GM19023 (cell line): ENCODE results near the gene SYNPO2.
"Not testable (repeated sequence)": the region's sequence is repeated elsewhere in the genome, so short reads cannot be mapped to it uniquely, and the experiment has no call there.

ENCODE experiments used
- ATAC-seq: cut with Tn5 transposase; IDR thresholded peaks from one replicate; pipeline ENCODE4 v1.9.1; 2021; ENCODE audit warnings: mild to moderate bottlenecking, moderate library complexity; ENCODE audit not compliant: unreplicated experiment

Gene SYNPO2

DNA sequence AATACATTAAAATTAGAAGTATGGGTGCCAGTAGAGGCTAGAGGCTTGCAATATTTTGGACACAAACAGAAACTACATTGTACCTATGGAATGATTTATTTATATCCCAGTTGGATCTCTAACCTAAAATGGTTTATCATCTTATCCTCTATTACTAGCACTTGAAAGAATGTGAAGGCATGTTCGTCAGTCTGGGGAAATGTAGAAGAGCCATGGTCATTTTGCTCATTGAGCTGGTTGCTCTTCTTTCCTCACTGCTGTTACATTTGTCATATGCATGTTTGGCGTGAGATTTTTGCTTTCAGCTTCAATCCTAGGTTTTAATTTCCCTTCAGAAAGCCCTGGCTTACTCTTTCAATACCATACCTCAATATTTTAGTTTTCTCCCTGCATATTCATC is 164.6 kb downstream of the SYNPO2 start:
- no peak for ATAC-seq

DNA sequence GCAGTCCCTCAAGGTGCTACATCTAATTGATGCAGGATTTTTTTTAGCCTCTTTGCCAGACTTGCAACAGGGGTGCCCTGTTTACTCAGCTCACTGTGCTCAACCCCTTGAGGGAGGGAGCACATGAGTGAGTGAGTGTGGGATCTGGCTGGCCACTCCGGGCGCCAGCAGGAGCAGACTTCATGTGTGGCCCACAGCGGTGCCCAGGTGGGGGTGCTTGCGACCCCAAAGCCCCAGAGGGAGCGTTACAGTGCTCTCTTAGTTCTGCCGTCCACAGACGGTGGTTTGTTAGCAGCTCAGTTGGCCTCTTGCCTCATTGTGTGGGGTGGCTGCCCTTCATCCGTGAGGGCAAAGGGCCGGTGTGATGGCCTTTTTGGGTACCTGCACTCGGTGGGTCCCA is 165.3 kb downstream of the SYNPO2 start:
- no peak for ATAC-seq

DNA sequence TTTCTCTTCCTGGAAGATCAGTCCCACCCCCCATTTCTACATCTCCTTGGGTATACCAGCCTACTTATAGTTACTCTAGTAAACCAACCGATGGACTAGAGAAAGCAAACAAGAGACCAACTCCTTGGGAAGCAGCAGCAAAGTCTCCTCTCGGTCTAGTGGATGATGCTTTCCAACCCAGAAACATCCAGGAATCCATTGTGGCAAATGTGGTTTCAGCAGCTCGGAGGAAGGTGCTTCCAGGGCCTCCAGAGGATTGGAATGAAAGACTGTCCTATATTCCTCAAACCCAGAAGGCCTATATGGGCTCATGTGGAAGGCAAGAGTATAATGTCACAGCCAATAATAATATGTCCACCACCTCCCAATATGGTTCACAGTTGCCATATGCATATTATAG is 168.8 kb downstream of the SYNPO2 start:
- ATAC-seq: no peak

DNA sequence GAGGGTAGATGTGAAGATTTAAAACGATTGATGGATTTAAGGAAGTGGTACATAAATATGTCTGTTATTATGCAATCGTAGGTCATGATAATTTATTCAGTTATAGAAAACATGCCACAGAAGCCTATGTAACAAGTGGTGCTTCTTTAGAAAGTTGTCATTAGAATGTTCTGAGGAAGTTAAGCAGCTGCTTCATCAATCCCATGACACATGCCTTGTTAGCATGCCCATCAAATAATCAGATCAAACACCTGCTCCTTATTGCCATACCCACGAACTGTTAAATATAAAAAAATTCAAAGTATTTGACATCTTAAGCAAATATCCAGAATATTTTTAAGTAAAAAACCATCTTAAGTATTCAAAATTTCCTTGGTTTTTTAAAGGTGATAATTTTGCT is 170.6 kb downstream of the SYNPO2 start:
- ATAC-seq: no peak

DNA sequence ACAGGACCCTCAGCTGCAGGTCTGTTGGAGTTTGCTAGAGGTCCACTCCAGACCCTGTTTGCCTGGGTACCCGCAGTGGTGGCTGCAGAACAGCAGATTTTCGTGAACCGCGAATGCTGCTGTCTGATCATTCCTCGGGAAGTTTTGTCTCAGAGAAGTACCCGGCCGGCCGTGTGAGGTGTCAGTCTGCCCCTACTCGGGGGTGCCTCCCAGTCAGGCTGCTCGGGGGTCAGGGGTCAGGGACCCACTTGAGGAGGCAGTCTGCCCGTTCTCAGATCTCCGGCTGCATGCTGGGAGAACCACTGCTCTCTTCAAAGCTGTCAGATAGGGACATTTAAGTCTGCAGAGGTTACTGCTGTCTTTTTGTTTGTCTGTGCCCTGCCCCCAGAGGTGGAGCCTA is 178.5 kb downstream of the SYNPO2 start:
- ATAC-seq: not testable (repeated sequence)

DNA sequence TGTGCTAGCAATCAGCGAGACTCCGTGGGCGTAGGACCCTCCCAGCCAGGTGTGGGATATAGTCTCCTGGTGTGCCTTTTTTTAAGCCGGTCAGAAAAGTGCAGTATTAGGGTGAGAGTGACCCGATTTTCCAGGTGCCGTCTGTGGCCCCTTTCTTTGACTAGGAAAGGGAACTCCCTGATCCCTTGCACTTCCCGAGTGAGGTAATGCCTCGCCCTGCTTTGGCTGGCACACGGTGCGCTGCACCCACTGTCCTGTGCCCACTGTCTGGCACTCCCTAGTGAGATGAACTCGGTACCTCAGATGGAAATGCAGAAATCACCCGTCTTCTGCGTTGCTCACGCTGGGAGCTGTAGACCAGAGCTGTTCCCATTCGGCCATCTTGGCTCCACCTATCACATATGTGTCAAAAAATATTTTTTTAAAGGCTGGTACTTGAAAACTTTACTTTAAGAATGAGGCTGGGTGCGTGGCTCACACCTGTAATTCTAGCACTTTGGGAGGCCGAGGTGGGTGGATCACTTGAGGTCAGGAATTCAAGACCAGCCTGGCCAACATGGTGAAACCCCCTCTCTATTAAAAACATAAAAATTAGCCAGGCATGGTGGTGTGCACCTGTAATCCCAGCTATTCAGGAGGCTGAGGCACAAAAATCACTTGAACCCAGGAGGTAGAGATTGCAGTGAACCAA is 179.2 kb downstream of the SYNPO2 start:
- ATAC-seq: not testable (repeated sequence)

DNA sequence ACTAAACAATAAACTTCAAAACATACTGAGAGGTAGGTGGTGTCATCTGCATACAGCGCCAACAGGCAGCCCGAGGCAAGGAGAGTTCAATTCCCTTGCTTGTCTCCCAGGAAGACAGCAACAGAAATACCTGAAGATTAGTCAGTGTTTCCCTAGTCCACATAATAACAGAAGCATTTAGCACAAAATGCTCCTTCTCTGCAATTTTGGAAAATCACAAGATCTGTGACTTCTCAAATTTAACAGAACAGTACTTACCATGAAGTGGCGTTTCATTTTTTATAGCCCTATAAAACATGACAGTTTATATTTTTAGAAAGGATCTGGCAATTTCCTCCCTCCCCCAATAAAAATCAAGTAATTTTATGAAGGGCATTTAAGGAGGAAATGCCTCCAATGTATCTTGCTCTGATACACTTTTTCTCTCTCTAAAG is 179.9 kb downstream of the SYNPO2 start:
- no peak for ATAC-seq

DNA sequence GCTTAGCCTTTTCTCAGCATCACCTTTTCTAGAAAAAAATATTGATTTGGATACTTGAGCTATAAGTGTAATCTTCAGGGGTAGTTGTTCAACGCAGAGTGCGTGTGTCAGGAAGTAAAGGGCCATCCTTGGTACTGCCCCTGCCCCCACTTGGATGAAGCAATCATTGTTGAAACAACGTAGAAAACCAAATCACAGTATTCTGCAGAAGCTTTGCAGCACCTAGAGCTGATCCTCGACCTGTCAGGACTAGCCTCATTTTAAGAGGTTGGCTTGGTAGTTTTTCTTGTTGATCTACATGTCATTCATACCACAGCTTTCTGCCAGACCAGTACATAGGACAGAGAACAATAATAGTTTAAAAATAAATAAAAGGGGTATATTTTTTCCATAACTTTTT is 181.6 kb downstream of the SYNPO2 start:
- no peak for ATAC-seq

DNA sequence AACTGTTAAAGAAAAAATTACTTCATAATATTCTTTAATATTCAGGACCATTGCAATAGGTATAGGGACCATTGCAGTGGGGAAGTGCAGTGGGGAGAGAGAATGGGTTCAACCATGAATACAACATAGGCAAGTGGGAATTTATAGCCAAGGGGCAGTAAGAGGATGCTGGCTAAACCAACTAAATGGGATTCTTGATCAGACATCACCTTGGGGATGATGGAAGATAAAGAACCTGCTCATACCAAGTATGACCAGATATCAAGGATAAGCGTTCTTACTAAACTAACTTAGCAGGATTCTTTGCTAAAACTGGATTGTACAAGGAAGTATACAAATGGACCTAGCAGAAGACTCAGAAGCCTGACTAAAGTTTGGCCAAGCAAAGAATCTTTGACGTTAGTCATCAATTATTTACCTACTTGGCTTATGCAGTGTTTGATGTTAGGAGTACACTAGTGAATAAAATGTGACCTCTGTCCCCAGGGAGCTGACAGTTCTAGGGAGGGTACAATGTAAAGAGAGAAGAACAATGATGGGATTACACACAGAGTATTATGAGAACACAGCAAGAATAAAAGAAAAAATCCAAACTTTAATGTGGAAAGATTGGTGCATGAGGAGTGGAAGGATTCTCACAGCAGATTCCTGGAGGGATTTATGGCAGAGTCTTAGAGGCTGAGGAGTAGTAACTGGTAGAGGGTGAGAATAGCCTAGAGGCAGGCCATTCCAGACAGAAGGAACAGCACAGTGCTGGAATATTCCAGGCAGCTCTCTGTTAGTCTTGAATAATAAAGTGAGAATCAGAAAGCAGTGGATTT is 192.3 kb downstream of the SYNPO2 start:
- ATAC-seq: no peak

DNA sequence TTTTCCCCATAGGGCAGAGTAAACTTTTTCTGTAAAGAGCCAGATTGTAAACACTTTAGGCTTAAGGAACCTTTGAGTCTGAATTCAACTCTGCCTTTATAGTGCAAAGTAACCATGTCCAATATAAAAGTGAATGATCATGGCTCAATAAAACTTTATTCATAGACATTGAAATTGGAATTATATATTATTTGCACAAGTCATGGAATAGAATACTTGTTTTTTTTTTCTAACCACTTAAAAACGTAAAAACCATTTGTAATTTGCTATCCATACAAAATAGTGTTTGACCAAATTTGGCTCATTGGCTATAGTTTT is 192.8 kb downstream of the SYNPO2 start:
- ATAC-seq: no peak

DNA sequence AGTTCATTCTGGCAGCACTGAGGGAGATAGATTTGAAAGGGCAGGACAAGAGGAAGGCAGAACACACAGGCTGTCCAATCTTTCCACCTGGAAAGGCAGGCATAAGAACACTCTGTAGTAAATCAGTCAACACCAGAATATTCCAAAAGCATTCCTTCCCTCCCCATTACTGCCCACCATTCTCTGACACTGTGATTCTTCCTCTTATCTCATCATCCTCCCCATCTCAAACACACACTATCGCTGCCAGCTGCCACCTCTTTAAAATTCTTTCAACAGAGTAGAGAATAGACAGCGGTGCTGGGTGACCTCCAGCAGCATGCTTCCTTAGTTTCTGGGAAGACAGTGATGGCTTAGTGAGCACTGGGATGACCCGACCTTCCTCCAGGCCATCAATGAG is 193.3 kb downstream of the SYNPO2 start:
- ATAC-seq: no peak

DNA sequence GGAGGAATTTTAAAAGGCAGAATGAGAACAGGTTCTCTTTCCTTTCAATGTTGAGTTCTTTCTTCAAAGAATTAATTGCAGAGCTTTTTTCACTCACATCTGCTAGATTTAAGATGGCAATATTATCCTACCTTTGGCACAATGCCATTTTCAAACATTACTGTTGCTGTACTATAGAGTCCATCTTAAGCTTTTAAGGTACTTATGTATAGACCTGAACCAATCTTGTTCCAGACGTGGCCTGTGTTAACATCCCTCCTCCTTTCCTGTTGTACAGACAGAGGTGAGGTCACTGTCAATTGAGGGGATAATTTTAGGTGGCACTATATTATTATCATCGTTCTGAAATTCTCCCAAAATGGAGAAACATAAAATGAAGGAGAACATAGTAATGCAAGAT is 194.0 kb downstream of the SYNPO2 start:
- ATAC-seq: no peak

DNA sequence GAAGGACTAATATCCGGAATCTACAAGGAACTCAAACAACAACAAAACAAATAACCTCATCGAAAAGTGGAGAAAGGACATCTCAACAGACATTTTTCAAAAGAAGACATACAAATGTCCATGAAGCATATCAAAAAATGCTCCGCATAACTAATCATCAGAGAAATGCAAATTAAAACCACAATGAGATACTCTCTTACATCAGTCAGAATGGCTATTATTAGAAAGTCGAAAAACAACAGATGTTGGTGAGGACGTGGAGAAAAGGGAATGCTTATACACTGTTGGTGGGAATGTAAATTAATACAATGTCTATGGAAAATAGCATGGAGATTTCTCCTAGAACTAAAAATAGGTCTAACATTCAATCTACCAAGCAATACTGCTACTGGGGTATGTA is 195.9 kb downstream of the SYNPO2 start:
- ATAC-seq: no peak

DNA sequence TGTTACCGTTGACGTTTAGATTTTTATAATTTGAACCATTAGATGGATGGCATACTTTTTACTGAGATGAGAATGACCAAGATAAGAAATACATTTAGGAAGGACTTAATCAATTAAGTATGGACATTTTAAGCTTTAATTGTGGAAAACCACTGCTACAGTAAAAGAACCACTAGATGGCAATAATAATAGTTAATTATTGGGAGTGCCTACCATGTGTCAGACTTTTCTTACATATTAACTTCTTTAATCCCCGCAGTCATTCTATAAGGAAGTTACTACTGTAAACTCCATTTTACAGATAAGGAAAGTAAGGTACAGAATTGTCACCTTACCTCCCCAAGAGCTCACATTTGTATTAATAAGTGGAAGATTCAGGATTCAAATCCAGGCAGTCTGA is 198.5 kb downstream of the SYNPO2 start:
- ATAC-seq: no peak

DNA sequence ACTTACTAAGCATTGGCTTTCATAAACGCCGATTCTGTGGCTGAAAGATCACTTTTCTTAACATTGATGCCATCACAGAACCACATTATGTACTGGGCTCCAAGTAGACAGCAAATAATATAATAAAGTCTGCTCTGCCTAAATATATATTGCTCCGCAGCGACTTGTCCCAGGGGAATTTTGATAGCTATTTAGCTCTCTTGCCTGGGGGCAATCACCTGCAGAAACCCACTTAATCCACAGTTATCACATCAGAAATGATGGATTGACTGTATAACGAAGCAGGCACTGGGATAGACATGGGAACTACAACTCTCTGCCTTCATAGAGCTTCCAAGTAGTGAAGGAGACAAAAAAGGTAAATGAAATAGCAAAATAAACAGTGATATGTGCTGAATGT is 199.0 kb downstream of the SYNPO2 start:
- ATAC-seq: no peak

DNA sequence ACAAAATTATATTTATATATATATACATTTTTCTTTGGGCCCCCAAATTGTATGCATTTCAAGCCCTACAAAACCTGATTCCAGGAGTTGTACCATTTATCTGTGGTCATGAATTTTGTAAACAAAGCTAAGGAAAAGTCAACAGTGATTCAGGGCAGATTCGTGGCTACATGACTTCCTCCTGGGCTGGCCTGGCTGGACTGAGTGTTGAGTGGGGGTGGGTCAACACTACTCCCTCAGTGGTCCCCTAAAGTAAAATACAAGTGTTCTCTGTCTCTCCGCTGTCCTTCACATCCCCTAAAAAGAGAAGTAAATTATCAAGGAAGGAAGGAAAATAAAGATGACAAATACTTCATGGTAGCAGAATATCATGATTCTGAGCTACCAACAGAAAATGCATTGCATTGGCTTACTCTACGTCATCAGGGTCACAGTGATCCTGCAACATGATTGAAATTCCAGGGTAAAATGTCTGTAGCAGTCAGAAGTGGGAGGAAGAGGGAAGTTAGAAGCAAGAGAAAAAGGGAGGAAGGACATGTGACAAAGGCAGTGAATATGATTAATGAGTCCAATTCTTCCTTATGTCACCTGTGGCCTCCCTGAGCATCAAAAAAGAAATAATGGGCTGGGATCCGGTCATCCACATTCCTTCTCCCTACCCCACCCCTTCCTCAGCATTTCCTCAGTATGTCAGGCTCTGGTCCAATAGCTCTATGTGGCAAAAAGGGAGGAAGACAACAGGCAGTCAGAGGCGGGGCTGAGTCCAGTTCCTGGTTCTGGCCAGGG is 204.6 kb downstream of the SYNPO2 start:
- no peak for ATAC-seq

DNA sequence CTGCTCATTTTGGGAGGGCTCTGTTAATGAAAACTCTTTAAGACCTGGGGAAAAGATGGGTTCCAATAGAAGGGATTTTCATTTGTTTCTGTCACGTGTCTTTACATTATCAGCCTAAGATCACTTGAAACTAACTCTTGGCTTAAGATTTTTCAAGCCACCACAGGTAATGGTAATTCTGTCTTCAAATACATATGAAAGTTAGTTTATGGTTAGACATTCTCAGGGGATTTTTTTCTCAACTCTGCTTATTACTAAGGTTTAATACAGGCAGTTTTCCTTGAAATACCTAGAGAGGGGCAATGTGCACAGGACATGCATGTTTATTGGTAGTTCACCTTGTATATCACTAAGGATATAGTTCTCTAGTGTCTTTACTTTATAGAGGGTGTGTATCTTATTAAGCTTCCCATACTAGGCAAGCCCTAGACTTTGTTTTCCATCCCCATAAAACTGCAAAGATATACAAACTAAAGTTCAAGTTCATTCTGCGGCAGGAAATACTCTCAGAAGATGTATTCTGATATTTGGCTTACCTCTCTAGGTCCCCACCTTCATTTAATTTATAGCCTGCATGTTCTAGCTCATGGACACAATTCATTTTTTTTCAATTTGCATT is 208.7 kb downstream of the SYNPO2 start:
- ATAC-seq: no peak

DNA sequence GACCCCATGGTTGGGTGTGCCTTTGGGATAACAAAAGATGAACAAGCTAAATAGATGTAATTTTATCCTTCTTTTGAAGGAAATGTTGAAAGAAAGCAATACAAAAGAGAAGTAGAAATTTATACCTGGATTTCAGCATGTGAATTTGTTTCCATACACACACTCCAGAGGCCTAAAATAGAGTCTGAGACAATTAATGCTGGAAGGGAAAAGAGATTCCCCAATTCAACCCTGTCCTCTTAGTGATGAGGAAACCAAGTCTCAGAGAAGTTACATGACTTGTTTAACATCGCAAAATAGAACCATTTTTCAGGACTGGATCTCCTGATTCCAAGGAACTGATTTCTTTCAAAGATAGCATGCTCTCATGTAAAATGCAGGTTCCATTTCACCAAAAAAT is 209.7 kb downstream of the SYNPO2 start:
- ATAC-seq: no peak

DNA sequence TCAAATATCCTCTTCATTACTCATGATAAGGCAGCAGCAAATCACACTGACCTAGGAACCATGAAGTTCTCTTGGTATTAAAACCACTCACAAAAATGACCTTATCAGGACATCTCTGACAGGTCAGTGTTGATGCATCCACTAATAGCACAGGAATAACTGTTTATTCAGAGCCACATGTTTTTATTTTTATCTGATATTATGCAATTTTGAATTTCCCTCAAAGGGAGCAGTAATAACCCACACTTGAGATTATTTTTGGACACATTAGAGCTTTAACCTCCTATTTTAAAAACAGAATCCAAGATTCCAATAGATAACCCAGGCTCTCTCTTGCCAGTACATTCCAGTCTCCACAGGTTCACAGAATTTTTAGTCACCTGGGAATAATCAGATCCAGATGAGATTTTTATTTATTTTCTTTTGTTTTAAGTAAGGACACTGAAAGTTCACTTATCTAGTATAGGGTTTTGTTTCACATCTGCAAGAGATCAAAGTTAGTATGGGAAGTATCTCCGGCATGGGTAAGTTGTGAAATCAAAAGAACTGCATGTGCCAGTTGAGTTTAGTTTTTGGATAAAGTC is 210.7 kb downstream of the SYNPO2 start:
- ATAC-seq: no peak

DNA sequence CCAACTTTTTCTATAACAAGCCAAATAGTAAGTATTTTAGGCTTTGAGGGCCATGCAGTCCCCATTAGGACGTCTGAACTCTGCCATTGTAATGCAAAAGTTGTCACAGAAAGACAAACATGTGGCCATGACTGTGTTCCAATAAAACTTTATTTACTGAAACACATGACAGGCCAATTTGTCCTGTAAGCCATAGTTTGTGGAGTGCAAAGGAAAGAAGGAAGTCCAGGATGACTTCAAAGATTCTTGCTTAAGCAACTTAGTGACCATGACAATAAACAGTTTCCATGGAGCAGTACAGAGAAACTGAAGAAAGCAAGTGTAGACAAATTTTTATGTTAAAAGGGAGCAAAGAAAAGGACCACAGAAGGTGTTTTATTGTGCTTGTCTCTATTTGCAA is 212.0 kb downstream of the SYNPO2 start:
- ATAC-seq: no peak

DNA sequence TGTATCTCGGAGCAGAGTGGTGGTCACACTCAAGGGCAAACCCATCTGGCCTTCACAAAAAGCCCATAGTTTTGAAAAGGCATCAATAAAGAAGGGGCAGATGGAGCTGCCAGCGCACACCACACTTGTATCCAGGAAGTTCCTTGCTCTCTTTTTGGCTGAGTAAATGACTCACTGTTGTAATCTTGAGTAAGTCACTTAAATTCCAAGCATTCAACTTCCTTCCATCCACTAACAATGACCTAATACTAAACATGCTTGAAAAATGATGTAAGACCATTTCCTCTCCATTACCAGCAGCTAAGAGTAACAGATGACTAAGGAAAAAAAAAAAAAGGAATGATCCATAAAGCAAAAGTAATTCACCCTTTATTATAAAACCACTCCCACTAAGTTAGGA is 214.6 kb downstream of the SYNPO2 start:
- ATAC-seq: no peak
